HG02981 (cell line): ENCODE data around the gene NTM.
A peak's percentile ranks its signal among the peaks of the same experiment; 100 is the strongest.
"Not testable (repeated sequence)": the region's sequence is repeated elsewhere in the genome, so short reads cannot be mapped to it uniquely, and the experiment has no call there.

Experiments used
- ATAC-seq: cut with Tn5 transposase; IDR thresholded peaks from one replicate; pipeline ENCODE4 v1.9.1; 2021; ENCODE audit warnings: mild to moderate bottlenecking, moderate library complexity; ENCODE audit not compliant: unreplicated experiment

Gene NTM

DNA sequence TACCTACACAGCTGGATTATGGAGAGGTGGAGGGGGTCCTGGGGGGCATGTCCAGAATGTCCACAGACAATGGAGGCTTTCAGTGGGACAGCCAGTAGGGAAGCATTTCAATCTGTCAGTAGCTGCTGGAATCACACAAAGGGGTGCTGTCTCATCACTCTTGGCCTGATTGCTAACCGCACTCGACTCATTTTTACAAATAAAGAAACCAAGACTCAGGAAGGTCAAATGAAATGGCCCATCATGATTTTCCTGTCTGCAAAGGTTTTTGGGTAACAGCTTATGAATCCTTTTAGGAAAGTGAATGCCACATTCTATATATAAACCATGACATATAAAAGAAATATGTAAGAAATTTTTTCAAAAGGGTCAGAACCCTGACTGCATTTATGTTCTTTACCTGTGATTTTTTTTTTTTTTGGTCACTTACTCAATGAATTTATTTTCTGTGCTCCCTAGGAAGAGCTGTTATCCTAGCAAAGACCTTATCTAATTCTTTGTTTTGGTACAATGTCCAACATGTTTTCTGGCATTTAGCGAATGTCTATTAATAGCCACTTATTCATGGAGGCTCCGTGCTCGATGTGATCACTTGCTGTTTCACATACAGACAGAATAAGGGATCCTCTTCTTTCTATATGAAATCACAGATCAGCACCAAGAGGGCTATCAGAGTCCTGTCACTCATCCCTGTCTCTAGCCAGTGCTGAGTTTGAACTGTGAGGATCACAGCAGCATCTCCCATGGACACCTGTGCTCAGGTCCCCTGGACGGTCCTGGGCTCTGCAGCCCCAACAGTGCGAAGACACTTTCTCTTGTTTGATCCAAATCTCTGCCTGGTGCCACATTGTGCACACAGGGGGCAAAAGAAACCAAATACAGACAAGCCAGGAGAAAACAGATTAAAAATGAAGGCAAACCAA, 979.7 kb downstream of the NTM start:
- no peak for ATAC-seq

- ATAC-seq: no peak
These were observed 980.6 kb downstream of the NTM start for GRCh38 chr11:132351050-132351449.

DNA sequence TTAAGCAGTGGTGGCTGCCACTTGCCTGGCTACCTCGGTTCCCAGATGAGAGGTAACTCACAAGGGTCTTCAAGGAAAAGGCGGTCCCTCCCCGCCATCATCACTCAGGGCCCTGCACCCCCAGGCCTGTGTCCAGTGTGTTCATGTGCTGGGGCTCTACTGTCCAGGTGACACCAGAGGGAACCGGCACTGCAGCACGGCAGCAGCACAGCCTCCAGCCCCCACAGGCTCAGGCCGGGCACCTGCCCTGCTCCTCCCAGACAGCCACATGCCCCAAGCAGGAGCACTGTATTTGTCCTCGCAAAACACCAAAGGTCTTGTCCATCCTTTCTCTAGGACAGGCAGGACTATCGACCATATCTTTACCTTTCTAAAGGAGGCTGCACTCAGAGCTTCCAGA, 982.1 kb downstream of the NTM start:
- ATAC-seq: no peak

- ATAC-seq: no peak
These were observed 982.8 kb downstream of the NTM start for GRCh38 chr11:132353255-132353654.

- peak; percentile 72 for ATAC-seq
These were observed 987.6 kb downstream of the NTM start for GRCh38 chr11:132357811-132358572.

GRCh38 chr11:132358573-132358953, 988.1 kb downstream of the NTM start:
- peak; percentile 56 for ATAC-seq

- no peak for ATAC-seq
These were observed 990.7 kb downstream of the NTM start for GRCh38 chr11:132361011-132361550.

DNA sequence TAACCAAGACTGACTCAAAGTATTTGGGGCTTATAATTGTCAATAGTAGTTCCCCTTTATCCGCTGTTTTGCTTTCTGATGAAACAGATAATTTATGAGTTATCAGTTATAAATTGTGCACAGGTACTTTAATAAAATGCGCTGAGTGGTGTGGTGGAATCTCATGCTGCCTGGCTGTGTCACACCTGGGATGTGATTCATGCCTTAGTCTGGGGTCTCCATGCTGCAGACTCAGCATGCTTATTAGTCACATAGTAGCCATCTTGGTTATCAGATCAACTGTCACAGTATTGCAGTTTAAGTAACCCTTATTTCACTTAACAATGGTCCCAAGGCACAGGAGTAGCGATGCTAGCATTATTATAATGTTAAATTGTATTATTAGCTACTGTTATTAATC, 995.2 kb downstream of the NTM start:
- ATAC-seq: no peak

DNA sequence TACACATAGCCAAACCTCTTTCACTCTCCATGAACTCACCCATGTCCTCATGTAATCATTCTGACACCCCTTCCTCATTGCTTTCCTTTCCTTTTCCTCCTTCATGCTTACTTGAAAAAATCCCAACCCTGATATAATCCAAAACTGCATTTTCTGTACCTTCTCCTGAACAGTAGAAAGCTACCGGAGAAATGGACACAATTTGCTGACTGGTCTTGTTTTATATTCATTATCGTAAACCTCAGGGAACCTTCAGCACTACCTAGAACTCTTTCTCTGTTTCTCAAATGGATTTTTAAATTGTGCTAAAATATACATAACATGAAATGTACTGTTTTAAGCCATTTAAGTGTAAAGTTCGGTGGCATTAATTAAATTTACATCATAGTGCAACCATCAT, 996.9 kb downstream of the NTM start:
- ATAC-seq: no peak

- not testable (repeated sequence) for ATAC-seq
These were observed 999.7 kb downstream of the NTM start for GRCh38 chr11:132370114-132370513.

DNA sequence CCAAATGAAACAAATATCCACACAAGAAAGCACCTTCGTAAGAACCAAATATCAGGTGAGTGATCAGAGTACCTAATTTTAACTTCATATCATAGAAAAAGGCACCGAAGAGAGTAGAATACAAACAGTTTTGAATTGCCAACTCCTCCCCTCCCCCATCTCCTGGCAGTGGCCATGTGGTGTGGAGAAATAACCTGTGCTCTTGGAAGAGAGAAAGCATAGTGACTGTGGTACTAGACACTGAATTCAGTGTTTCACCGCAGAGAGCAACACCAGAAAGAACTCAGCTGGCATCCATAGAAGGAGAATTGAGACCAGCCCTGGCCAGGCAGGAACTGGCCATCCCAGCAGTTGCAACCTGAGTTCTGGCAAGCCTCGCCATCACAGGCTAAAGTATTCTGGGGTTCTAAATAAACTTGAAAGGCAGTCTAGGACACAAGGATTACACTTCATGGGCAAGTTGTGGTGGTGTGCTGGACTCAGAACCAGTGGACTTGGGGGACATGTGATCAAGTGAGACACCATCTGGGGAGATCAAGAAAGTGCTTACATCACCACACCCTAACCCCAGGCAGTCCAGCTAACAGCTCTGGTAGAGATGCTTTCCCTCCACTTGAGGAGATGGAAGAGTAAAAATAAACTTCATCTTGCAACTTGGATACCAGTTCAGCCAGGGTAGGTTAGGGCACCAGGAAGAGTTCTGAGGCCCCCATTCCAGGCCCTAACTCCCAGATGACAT, 1003.2 kb downstream of the NTM start:
- no peak for ATAC-seq

DNA sequence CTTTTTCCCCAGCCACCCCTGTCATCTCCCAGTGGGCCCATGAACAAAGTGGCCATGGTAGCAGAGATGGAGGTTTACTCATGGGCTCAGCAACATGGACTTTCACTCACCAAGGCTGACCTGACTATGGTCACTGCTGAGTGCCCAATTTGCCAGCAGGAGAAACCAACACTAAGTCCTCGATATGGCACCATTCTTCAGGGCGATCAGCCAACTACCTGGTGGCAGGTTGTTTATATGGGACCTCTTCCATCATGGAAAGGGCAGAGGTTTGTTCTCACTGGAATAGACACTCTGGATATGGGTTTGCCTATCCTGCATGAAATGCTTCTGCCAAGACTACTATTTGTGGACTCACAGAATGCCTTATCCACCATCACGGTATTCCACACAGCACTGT, 1009.1 kb downstream of the NTM start:
- ATAC-seq: no peak
